Measurements from ENCODE around the gene CDKN1C. TPM values are rescaled to one million over a fixed set of nuclear protein-coding genes. Genes with fewer than 3 reads are reported as not detected.
A peak's percentile ranks its signal among the peaks of the same experiment; 100 is the strongest.

Gene CDKN1C
- total RNA-seq, 5 donors from 2014 or later (not counting 1 experiment from before 2014, with no cell fraction given), result 2.1 to 7.0 (median 5.3) TPM

DNA sequence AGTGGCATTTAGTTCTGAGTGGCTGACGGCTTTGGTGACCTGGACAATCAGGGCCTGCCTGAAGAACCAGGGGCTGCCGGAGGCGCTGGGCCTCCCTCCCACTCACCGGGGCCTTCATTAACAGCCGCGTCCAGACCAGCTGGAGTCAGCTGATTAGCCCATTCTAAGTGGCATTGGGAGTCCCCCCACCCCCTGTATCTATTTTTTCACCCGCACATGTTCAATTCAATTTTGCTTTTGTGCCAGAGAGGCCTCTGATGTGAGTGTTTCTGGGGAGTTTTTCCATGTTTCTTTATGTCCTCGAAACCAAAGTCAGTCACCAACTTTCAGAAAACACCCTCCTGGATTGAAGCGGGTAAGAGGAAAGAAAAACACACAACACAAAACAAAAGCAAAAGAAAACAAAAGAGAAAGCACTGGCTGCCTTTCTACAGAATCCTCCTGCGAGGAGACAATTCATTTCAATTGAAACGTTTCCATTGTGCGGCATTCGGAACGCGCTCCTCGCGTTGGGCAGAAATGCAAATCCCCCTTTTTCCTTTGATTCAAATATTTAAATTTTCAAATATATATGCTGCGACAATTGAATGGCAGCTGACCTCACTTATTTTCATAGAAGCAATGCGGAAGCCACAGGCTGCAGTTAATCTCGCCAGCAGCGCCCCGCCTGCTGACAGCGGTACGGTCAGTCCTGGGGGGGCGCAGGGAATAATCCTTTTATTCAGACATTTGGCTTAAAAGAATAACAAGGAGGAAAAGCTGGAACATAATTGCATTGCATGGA, 17.7 kb downstream of the CDKN1C start:
- DNase-seq (no peak), ATAC-seq (replicated peaks in 1 of 4) (no peak)
- Mint-ChIP-seq H3K36me3 (no peaks in the 10 kb centered on the region), H3K27me3 (peaks cover 41 to 73% of the 10 kb centered on the region in 2 donors), H3K4me1 (peaks cover 9 to 20% (median 11%) of the 10 kb centered on the region in 3 donors), H3K4me3 (peak overlapping the region in 2 of 3 donors; percentile 17 to 56), H3K27ac (no peak overlapping the region), H3K9me3 (no peaks in the 10 kb centered on the region)
- Histone ChIP-seq H3K27me3 (replicated peaks in 1 of 2; ENCODE audit: control insufficient read depth in 2 of 2, extremely low read depth in 1 of 2, insufficient read depth in 2 of 2, low read length in 1 of 2) (peaks cover 2 to 81% of the 10 kb centered on the region in 2 experiments), H3K27ac (ENCODE audit: low read length) (no peak overlapping the region), H3K9me3 (no peaks in the 10 kb centered on the region), H3K36me3 (ENCODE audit: control insufficient read depth in 2 of 2, extremely low read depth in 1 of 2, insufficient read depth in 1 of 2, low read length in 1 of 2) (no peaks in the 10 kb centered on the region), H3K4me1 (ENCODE audit: control insufficient read depth in 1 of 2, extremely low read depth in 1 of 2, insufficient read depth in 2 of 2, low read length in 2 of 2) (peaks cover 0 to 17% of the 10 kb centered on the region in 2 experiments), H3K4me3 (ENCODE audit: control insufficient read depth in 1 of 2, extremely low read depth in 1 of 2, low read length in 1 of 2) (no peak overlapping the region)
- ChIA-PET POLR2A (no interaction called here), CTCF (no interaction called here)
- WGBS (ENCODE audit: insufficient coverage), result 34% methylated on average over 10 of the region's 25 CpGs

DNA sequence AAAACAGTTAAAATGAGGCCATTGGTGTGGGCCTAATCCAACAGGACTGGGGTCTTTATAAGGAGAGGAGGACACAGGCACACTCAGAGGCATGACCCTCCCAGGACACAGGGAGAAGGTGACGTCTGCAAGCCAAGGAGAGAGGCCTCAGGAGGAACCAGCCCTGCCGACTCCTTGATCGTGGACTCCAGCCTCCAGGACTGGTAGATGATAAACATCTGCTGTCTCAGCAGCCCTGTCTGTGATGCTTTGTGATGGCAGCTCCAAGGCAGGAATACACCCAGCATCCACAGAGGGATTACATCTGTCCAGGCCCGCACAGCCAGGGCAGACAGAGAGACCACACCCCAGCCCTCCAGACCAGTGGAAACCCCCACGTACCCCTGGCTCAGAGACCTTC, 18.4 kb downstream of the CDKN1C start:
- no peak overlapping the region for H3K4me3 ChIP-seq (ENCODE audit: control insufficient read depth in 1 of 2, extremely low read depth in 1 of 2, low read length in 1 of 2)
- H3K4me1 ChIP-seq (ENCODE audit: control insufficient read depth in 1 of 2, extremely low read depth in 1 of 2, insufficient read depth in 2 of 2, low read length in 2 of 2), result peaks cover 0 to 17% of the 10 kb centered on the region in 2 experiments
- peaks cover 2 to 81% of the 10 kb centered on the region in 2 experiments for H3K27me3 ChIP-seq (replicated peaks in 1 of 2; ENCODE audit: control insufficient read depth in 2 of 2, extremely low read depth in 1 of 2, insufficient read depth in 2 of 2, low read length in 1 of 2)
- ATAC-seq (replicated peaks in 1 of 4) (no peak), DNase-seq (no peak)
- Mint-ChIP-seq H3K27me3 (peaks cover 41 to 71% of the 10 kb centered on the region in 2 donors), H3K36me3 (no peaks in the 10 kb centered on the region), H3K9me3 (no peaks in the 10 kb centered on the region), H3K27ac (peak overlapping the region in 1 of 2 donors; percentile 43), H3K4me1 (peaks cover 9 to 20% (median 11%) of the 10 kb centered on the region in 3 donors), H3K4me3 (no peak overlapping the region)
- ChIA-PET CTCF (no interaction called here), POLR2A (no interaction called here)
- no peaks in the 10 kb centered on the region for H3K9me3 ChIP-seq
- H3K36me3 ChIP-seq (ENCODE audit: control insufficient read depth in 2 of 2, extremely low read depth in 1 of 2, insufficient read depth in 1 of 2, low read length in 1 of 2), result no peaks in the 10 kb centered on the region
- H3K27ac ChIP-seq (ENCODE audit: low read length), result no peak overlapping the region
- WGBS (ENCODE audit: insufficient coverage), result 87% methylated on average over 3 of the region's 5 CpGs

DNA sequence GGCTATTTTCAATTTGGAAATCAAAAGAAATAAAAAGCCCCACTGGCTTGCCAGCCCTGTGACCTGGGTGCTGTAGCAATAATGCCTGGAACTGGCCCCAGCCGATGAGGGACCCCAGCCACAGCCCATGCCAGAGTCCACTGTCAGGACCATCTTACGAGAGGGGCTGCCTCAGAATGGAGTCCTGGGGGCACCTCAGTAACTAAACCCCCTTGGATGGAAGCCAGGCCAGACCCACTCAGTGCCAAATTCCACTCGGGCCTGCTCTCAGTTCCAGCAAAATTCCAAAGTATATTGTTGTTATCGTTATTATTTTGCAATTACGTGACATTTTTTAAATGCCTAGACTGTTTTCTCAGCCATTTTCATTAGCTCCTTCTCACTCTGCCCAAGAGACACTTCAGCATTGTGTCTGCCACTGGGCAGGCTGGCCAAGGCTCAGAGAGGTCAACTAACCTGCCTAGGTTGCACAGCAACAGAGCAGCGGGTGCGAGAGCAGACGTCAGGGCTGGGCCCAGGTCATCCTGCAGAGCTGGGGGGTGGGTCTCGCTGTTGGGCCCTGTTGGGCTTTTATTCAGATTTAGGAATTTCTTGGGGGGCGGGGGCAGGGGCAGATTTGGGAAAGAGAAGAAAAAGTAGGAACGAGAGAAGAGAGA, 19.5 kb downstream of the CDKN1C start:
- ChIA-PET CTCF (no interaction called here), POLR2A (no interaction called here)
- Mint-ChIP-seq H3K4me1 (peaks cover 6 to 10% (median 8%) of the 10 kb centered on the region in 3 donors), H3K9me3 (no peaks in the 10 kb centered on the region), H3K27ac (no peak overlapping the region), H3K4me3 (no peak overlapping the region), H3K27me3 (peaks cover 36 to 69% of the 10 kb centered on the region in 2 donors), H3K36me3 (no peaks in the 10 kb centered on the region)
- Histone ChIP-seq H3K4me1 (ENCODE audit: control insufficient read depth in 1 of 2, extremely low read depth in 1 of 2, insufficient read depth in 2 of 2, low read length in 2 of 2) (peaks cover 0 to 15% of the 10 kb centered on the region in 2 experiments), H3K27ac (ENCODE audit: low read length) (no peak overlapping the region), H3K4me3 (ENCODE audit: control insufficient read depth in 1 of 2, extremely low read depth in 1 of 2, low read length in 1 of 2) (no peak overlapping the region), H3K36me3 (ENCODE audit: control insufficient read depth in 2 of 2, extremely low read depth in 1 of 2, insufficient read depth in 1 of 2, low read length in 1 of 2) (no peaks in the 10 kb centered on the region), H3K27me3 (replicated peaks in 1 of 2; ENCODE audit: control insufficient read depth in 2 of 2, extremely low read depth in 1 of 2, insufficient read depth in 2 of 2, low read length in 1 of 2) (peaks cover 2 to 81% of the 10 kb centered on the region in 2 experiments), H3K9me3 (no peaks in the 10 kb centered on the region)
- ATAC-seq (replicated peaks in 1 of 4) (no peak), DNase-seq (no peak)
- 85% methylated on average over 8 of the region's 11 CpGs for WGBS (ENCODE audit: insufficient coverage)

- ChIA-PET POLR2A (no interaction called here), CTCF (no interaction called here)
- no peaks in the 10 kb centered on the region for H3K9me3 ChIP-seq
- H3K27me3 ChIP-seq (replicated peaks in 1 of 2; ENCODE audit: control insufficient read depth in 2 of 2, extremely low read depth in 1 of 2, insufficient read depth in 2 of 2, low read length in 1 of 2), result peaks cover 2 to 80% of the 10 kb centered on the region in 2 experiments
- ATAC-seq (replicated peaks in 1 of 4) (no peak), DNase-seq (no peak)
- 88% methylated on average over 6 of the region's 10 CpGs for WGBS (ENCODE audit: insufficient coverage)
- H3K4me3 Mint-ChIP-seq, result no peak overlapping the region
- H3K27ac ChIP-seq (ENCODE audit: low read length), result no peak overlapping the region
- H3K27me3 Mint-ChIP-seq, result peaks cover 38 to 69% of the 10 kb centered on the region in 2 donors
- H3K4me1 ChIP-seq (ENCODE audit: control insufficient read depth in 1 of 2, extremely low read depth in 1 of 2, insufficient read depth in 2 of 2, low read length in 2 of 2), result peaks cover 0 to 7% of the 10 kb centered on the region in 2 experiments
- H3K4me1 Mint-ChIP-seq, result peaks cover 6 to 8% (median 8%) of the 10 kb centered on the region in 3 donors
- H3K9me3 Mint-ChIP-seq, result no peaks in the 10 kb centered on the region
- H3K27ac Mint-ChIP-seq, result peak overlapping the region in 1 of 2 donors; percentile 46
- H3K36me3 Mint-ChIP-seq, result no peaks in the 10 kb centered on the region
- H3K36me3 ChIP-seq (ENCODE audit: control insufficient read depth in 2 of 2, extremely low read depth in 1 of 2, insufficient read depth in 1 of 2, low read length in 1 of 2), result no peaks in the 10 kb centered on the region
- H3K4me3 ChIP-seq (ENCODE audit: control insufficient read depth in 1 of 2, extremely low read depth in 1 of 2, low read length in 1 of 2), result no peak overlapping the region
Observed at GRCh38 chr11:2864901-2865300, 20.7 kb downstream of the CDKN1C start.

GRCh38 chr11:2863276-2863618, 22.3 kb downstream of the CDKN1C start:
- Mint-ChIP-seq H3K27ac (no peak overlapping the region), H3K4me3 (no peak overlapping the region), H3K9me3 (no peaks in the 10 kb centered on the region), H3K4me1 (peaks cover under 1 to 1% (median 1%) of the 10 kb centered on the region in 3 donors), H3K27me3 (peaks cover 34 to 63% of the 10 kb centered on the region in 2 donors), H3K36me3 (no peaks in the 10 kb centered on the region)
- Histone ChIP-seq H3K4me3 (ENCODE audit: control insufficient read depth in 1 of 2, extremely low read depth in 1 of 2, low read length in 1 of 2) (no peak overlapping the region), H3K27ac (ENCODE audit: low read length) (no peak overlapping the region), H3K36me3 (ENCODE audit: control insufficient read depth in 2 of 2, extremely low read depth in 1 of 2, insufficient read depth in 1 of 2, low read length in 1 of 2) (no peaks in the 10 kb centered on the region), H3K4me1 (ENCODE audit: control insufficient read depth in 1 of 2, extremely low read depth in 1 of 2, insufficient read depth in 2 of 2, low read length in 2 of 2) (peaks cover 0 to 2% of the 10 kb centered on the region in 2 experiments), H3K27me3 (replicated peaks in 1 of 2; ENCODE audit: control insufficient read depth in 2 of 2, extremely low read depth in 1 of 2, insufficient read depth in 2 of 2, low read length in 1 of 2) (peaks cover 2 to 76% of the 10 kb centered on the region in 2 experiments), H3K9me3 (no peaks in the 10 kb centered on the region)
- POLR2A ChIA-PET, result no interaction called here
- ATAC-seq (replicated peaks in 1 of 4) (no peak), DNase-seq (no peak)
- CTCF ChIA-PET, result no interaction called here
- 81% methylated on average over 3 of the region's 13 CpGs for WGBS (ENCODE audit: insufficient coverage)

DNA sequence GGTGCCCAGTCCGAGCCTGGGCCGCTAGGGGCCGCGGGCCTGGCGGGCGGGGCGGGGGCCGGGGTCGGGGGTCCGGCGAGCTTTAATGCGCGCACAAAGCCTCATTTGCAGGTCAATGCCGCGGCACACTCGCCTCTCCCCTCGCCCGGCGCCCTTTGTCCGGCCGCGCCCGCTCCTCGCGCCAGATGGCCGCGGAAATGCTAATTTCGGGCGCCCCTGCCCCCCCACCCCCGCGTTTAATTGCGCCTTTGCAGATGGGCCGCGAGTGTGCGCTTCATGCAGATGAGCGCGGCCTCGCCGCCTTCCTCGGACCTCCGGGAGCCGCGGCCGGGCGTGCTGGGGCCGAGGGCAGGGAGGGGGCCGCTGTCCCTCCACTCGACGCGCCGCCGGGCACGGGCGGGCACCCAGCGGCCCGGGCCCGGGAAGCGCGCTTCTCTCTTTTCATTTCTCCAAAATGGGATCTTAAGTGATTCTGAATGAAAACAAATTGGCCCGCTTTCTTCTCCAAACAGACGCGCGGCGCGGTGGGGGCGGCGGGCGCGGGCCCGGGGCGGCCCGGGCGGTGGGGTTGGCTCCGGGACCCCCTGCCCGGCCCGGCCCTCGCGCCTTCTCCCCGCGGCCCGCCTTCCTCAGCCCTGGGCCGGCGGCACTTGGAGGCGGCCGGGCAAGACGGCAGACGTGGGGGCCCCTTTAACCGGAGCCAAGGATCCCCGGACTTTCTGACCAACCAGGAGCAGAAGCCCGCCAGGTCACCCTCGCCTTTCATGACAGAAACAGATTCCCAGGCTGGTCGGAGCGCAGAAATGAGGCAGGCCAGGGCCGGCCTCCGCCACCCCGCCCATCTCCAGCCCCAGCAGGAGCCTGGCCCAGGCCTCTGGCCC, 22.9 kb downstream of the CDKN1C start:
- ChIA-PET CTCF (no interaction called here), POLR2A (no interaction called here)
- no peaks in the 10 kb centered on the region for H3K9me3 ChIP-seq
- Mint-ChIP-seq H3K36me3 (no peaks in the 10 kb centered on the region), H3K4me3 (no peak overlapping the region), H3K9me3 (no peaks in the 10 kb centered on the region), H3K27ac (no peak overlapping the region), H3K27me3 (peaks cover 34 to 57% of the 10 kb centered on the region in 2 donors), H3K4me1 (peaks cover 0 to 1% (median 0%) of the 10 kb centered on the region in 3 donors)
- no peak overlapping the region for H3K27ac ChIP-seq (ENCODE audit: low read length)
- peaks cover 2 to 73% of the 10 kb centered on the region in 2 experiments for H3K27me3 ChIP-seq (replicated peaks in 1 of 2; ENCODE audit: control insufficient read depth in 2 of 2, extremely low read depth in 1 of 2, insufficient read depth in 2 of 2, low read length in 1 of 2)
- DNase-seq (no peak), ATAC-seq (replicated peaks in 1 of 4) (no peak)
- WGBS (ENCODE audit: insufficient coverage), result 16% methylated on average over 83 of the region's 96 CpGs
- no peak overlapping the region for H3K4me3 ChIP-seq (ENCODE audit: control insufficient read depth in 1 of 2, extremely low read depth in 1 of 2, low read length in 1 of 2)
- no peaks in the 10 kb centered on the region for H3K36me3 ChIP-seq (ENCODE audit: control insufficient read depth in 2 of 2, extremely low read depth in 1 of 2, insufficient read depth in 1 of 2, low read length in 1 of 2)
- H3K4me1 ChIP-seq (ENCODE audit: control insufficient read depth in 1 of 2, extremely low read depth in 1 of 2, insufficient read depth in 2 of 2, low read length in 2 of 2), result no peaks in the 10 kb centered on the region
